ENCODE measurements around the gene BMPER. TPM values are rescaled to one million over a fixed set of nuclear protein-coding genes. Genes with fewer than 3 reads are reported as not detected.

Gene BMPER
- total RNA-seq, 4 donors from 2014 or later, result 3.1 to 6.1 (median 3.9) TPM

DNA sequence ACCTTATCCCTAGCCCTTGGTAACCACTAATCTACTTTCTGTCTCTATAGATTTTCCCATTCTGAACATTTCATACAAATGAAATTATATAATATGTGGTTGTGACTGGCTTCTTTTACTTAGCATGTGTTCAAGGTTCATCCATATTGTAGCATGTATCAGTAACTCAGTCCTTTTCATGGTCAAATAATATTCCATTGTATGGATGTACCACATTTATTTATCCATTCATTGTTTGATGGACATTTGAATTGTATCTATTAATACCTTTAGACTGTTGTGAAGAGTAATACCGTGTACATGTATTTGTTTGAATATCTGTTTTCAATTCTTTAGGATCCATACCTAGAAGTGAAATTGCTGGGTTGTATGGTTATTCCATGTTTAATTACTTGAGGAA lies 210.2 kb downstream of the BMPER start:
- TF ChIP-seq, protein P1, sequence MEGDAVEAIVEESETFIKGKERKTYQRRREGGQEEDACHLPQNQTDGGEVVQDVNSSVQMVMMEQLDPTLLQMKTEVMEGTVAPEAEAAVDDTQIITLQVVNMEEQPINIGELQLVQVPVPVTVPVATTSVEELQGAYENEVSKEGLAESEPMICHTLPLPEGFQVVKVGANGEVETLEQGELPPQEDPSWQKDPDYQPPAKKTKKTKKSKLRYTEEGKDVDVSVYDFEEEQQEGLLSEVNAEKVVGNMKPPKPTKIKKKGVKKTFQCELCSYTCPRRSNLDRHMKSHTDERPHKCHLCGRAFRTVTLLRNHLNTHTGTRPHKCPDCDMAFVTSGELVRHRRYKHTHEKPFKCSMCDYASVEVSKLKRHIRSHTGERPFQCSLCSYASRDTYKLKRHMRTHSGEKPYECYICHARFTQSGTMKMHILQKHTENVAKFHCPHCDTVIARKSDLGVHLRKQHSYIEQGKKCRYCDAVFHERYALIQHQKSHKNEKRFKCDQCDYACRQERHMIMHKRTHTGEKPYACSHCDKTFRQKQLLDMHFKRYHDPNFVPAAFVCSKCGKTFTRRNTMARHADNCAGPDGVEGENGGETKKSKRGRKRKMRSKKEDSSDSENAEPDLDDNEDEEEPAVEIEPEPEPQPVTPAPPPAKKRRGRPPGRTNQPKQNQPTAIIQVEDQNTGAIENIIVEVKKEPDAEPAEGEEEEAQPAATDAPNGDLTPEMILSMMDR (IDR thresholded peaks at IDR 0.05; ENCODE audit: low read depth), result no peak

DNA sequence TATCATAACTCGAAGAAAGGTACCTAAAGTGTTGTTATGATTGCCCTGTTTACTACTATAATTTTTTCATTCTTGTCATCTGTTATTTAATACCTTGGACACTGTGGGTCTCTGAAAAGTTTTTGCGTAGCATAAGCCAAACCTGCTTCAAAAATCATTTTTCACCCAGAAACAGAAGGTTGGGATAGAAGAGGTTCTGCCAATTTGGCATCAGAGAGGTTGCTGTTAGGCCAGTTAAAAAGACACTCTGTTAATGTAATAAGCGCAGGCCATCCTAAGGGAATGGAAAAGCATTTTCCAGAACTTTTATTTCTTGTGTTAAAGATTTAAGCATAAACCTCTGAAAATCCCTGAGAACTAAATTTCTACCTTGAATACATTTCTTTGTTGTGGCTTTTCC lies 212.2 kb downstream of the BMPER start:
- TF ChIP-seq, protein P1 (IDR thresholded peaks at IDR 0.05; ENCODE audit: low read depth), result no peak

DNA sequence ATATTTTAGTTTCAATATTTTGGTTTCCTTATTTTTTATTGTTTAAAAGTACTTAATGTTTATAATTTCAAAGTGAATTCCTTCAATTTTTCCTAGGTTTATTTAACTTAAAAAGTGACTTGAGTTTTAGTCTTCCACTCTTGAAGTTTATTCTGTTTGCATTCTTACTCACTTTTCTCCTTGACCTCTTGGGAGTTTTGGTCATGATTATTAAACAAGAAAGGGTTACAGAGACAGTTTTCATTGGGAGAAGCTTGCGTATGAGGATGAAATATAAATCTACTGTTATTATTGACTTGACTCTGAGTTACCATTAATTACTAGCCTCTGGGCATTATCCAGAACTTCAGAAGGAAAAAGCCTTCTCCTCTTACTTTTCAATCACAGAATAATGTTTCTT lies 216.0 kb downstream of the BMPER start:
- TF ChIP-seq, protein P1 (IDR thresholded peaks at IDR 0.05; ENCODE audit: low read depth), result no peak

DNA sequence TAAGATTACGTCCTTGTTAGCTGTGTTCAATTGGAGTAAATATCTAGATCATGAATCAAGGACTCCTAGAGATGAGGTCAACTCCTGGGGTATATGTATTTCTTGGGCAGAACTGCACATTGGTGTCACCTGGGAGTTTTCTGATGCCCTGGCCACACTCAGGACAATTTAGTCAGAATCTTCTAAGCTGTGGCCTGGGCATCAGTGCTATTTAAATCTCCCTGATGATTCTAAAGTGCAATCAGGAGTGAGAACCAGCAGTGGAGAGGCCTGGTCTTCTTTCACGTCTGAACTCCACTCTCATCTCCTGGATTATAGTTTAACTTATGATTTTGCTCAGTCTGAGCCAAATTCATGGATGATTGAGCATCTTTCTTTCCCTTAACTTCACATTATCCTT lies 218.0 kb downstream of the BMPER start:
- TF ChIP-seq, protein P1 (IDR thresholded peaks at IDR 0.05; ENCODE audit: low read depth), result no peak

DNA sequence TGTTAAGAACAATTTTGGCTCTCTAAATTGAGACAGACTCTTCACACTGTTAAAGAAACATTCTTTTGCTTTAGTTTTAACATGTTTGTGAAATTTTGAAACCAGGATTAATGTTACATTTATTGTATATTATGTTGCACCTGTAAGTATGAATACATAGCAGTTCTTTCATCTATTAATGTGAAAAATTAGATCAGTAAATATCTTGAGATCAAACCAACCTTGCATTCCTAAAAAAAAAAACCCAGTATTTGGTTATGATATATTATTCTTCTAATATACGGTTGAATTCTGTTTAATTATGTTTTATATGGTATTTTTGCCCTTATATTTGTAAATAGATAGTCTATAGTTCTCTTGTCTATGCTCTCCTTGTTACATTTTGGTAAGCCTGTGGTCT lies 219.4 kb downstream of the BMPER start:
- TF ChIP-seq, protein P1 (IDR thresholded peaks at IDR 0.05; ENCODE audit: low read depth), result no peak

DNA sequence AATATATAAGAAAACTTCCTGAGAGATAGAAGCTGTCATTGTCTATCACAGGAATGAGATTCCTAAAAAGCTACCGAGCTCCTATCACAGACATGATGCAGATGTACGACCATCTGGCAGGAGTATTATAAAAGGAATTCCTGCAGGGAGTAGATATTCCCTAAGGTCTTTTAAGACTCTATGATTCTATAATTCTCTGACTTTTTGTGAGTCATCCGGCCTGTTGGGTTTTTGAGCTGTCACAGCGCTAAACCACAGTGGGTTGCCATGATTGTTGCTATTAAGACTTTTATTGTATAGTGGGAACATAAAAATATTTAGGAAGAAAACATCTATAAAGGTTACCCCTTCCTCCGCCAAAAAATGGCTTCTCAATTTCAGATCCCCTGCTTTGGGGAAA lies 223.4 kb downstream of the BMPER start:
- TF ChIP-seq, protein P1 (IDR thresholded peaks at IDR 0.05; ENCODE audit: low read depth), result no peak

DNA sequence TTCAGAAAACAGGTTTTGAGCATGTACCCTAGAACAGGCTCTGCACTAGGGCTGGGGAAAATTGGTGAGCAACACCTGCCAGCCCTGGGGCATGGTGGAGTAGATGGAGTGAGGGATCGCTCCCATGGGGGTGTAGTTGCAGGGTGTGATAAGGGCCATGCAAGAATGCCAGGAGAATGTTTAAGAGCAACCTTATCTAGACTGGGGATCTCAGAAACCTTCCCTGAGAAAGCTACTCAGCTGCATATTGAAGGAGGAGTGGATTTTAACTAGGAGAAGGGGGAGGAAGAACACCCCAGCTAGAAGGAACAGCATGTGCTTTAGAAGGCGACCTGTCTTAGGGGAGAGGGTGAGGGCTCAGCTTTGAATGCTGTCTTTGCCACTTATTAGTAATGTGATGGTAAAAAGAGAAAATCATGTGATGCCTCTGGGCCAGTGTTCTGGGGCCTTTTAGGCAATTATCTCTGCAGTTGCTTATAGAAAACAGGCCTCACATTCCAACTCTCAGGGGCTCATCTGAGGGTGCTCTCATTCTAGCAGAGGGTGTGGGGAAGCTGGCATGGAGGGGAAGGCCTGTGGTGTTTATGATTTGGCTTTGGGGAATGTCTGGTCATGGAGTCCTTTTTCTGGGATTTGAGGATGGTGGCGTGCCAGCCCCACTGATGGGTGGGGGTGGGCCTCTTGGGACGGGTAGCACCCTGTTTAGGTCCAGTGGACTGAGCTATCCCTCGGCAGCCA lies 225.4 kb downstream of the BMPER start:
- TF ChIP-seq, protein P1 (IDR thresholded peaks at IDR 0.05; ENCODE audit: low read depth), result no peak

All from subcutaneous adipose tissue (tissue), 4 donors.